Muscle layer of duodenum (tissue), 2 donors: Measurements from ENCODE around the gene REG3A.

ENCODE experiments used
- H3K27ac ChIP-seq: one replicate; pipeline ENCODE4 v1.7.0; 2013; ENCODE audit warnings: mild to moderate bottlenecking, low read length
- H3K27me3 ChIP-seq: one replicate; pipeline ENCODE4 v1.7.0; 2013; ENCODE audit warnings: low read depth, mild to moderate bottlenecking, control low read depth, low read length
- H3K36me3 ChIP-seq, 2 donors: one replicate each; pipeline ENCODE4 v1.7.0; 2013; ENCODE audit warnings: low read length in 2 of 2, control low read depth in 1 of 2, mild to moderate bottlenecking in 1 of 2; ENCODE audit not compliant: insufficient read depth in 2 of 2, control insufficient read depth in 1 of 2
- H3K4me1 ChIP-seq, 2 donors: one replicate each; pipeline ENCODE4 v1.7.0; 2013; ENCODE audit warnings: low read length in 2 of 2, mild to moderate bottlenecking in 2 of 2, control low read depth in 1 of 2, moderate library complexity in 1 of 2; ENCODE audit not compliant: insufficient read depth in 2 of 2, control insufficient read depth in 1 of 2
- H3K4me3 ChIP-seq, 2 donors: one replicate each; pipeline ENCODE4 v1.7.0; 2013; ENCODE audit warnings: low read length in 2 of 2, low read depth in 1 of 2, mild to moderate bottlenecking in 1 of 2
- H3K9me3 ChIP-seq, 2 donors: one replicate each; pipeline ENCODE4 v1.7.0; 2013; ENCODE audit warnings: low read length in 2 of 2, control low read depth in 1 of 2, mild to moderate bottlenecking in 1 of 2; ENCODE audit not compliant: control insufficient read depth in 1 of 2
- donor health status: healthy.

Gene REG3A

GRCh38 chr2:79159653-79160052, at the start of gene REG3A:
Gene REG3A, minus strand, starts transcription at chr2:79159753. Its CDS starts 348 bp downstream, at chr2:79159405.
- no peaks in the 10 kb centered on the region for H3K9me3 ChIP-seq
- H3K27ac ChIP-seq, result no peak within 1 kb of the TSS
- H3K27me3 ChIP-seq, result no peaks in the 10 kb centered on the region
- H3K4me3 ChIP-seq, result no peak within 1 kb of the TSS
- H3K36me3 ChIP-seq, result no peaks in the 10 kb centered on the region
- H3K4me1 ChIP-seq, result no peaks in the 10 kb centered on the region

DNA sequence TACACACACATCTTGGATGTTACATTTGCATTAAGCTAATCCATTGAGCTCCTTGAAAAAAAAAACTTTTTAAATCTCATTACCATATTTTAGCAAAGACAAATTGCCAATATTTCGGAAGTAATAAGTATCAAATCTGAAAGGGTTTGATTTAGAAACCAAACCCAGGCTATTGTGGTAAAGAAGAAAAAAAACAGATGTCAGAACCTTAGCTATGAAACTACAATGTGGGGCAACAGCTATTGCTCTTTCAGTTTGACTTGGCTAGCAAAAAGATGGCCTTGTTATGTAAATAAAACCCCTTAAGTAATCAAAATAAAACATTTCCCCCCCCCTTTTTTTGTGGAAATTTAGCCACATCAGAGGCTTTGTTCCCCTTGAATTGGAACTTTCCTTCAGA, 41.2 kb upstream of the REG3A start:
- Histone ChIP-seq H3K9me3 (no peaks in the 10 kb centered on the region), H3K4me3 (no peak overlapping the region), H3K4me1 (no peaks in the 10 kb centered on the region), H3K27me3 (no peaks in the 10 kb centered on the region), H3K27ac (no peak overlapping the region), H3K36me3 (no peaks in the 10 kb centered on the region)

DNA sequence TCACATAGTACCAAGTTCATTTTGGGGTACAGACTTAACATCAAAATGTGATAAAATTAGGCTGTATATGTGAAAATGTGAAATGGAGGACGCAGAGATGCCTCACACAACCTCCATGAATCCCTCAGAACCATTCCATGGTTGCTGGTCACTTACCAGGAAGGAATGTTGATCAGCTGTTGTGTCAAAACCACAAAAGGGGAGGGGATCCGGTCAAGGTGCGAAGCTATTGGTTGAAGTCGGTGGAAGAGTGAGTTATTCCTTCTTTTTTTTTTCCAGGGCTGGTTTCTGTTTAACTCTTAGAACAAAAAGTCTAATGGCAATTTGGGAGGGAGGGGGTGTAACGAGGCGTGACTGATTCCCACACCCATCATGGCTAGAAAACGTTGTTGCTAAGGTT, 32.3 kb upstream of the REG3A start:
- H3K4me3 ChIP-seq, result no peak overlapping the region
- no peak overlapping the region for H3K27ac ChIP-seq
- no peaks in the 10 kb centered on the region for H3K36me3 ChIP-seq
- H3K9me3 ChIP-seq, result no peaks in the 10 kb centered on the region
- no peaks in the 10 kb centered on the region for H3K4me1 ChIP-seq
- H3K27me3 ChIP-seq, result no peaks in the 10 kb centered on the region

DNA sequence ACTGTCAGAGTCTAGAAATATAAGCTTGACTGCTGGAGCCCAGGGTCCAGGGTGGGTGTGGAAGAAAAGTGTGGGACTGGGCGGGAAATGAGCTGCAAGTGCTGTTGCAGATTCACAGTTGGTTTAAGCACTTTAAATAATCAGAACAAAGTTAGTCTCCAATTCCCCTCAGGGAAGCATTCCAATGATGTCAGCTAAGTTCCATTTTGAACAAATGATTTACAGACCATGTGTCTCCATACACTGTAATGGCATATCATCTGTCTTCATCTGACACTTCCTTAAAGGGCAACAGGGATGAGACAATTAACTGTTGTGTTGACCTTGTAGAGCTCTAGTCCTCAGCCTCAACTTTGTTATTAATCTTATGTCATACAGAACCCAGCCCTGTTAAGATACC, 31.5 kb upstream of the REG3A start:
- Histone ChIP-seq H3K9me3 (no peaks in the 10 kb centered on the region), H3K27ac (no peak overlapping the region), H3K36me3 (no peaks in the 10 kb centered on the region), H3K4me1 (no peaks in the 10 kb centered on the region), H3K4me3 (no peak overlapping the region), H3K27me3 (no peaks in the 10 kb centered on the region)

- H3K9me3 ChIP-seq, result no peaks in the 10 kb centered on the region
- H3K27ac ChIP-seq, result no peak overlapping the region
- no peaks in the 10 kb centered on the region for H3K4me1 ChIP-seq
- no peaks in the 10 kb centered on the region for H3K36me3 ChIP-seq
- H3K27me3 ChIP-seq, result no peaks in the 10 kb centered on the region
- no peak overlapping the region for H3K4me3 ChIP-seq
These were observed 29.9 kb upstream of the REG3A start for GRCh38 chr2:79189465-79189864.

GRCh38 chr2:79181617-79182016, 22.1 kb upstream of the REG3A start:
- Histone ChIP-seq H3K4me3 (no peak overlapping the region), H3K27me3 (no peaks in the 10 kb centered on the region), H3K27ac (no peak overlapping the region), H3K4me1 (no peaks in the 10 kb centered on the region), H3K36me3 (no peaks in the 10 kb centered on the region), H3K9me3 (peaks cover 0 to 7% of the 10 kb centered on the region in 2 donors)

GRCh38 chr2:79180092-79180491, 20.5 kb upstream of the REG3A start:
- H3K4me3 ChIP-seq, result no peak overlapping the region
- no peaks in the 10 kb centered on the region for H3K27me3 ChIP-seq
- peaks cover 0 to 7% of the 10 kb centered on the region in 2 donors for H3K9me3 ChIP-seq
- H3K36me3 ChIP-seq, result no peaks in the 10 kb centered on the region
- H3K27ac ChIP-seq, result no peak overlapping the region
- H3K4me1 ChIP-seq, result no peaks in the 10 kb centered on the region

DNA sequence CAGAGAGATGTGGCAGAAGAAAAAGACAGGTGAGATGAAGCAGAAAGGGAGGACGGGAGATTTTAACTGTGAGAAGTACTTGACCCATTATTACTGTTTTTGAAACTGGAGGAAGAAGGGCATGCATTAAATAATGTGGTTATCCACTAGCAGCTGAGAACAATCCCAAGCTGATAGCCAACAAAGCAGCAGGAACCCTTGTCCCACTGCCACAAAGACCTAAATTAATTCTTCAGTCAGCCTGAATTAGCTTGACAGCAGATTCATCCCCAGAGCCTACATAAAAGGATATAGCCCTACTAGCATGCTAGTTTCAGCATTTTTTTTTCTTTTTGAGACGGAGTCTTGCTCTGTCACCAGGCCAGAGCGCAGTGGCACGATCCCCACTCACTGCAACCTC, 19.5 kb upstream of the REG3A start:
- Histone ChIP-seq H3K27me3 (no peaks in the 10 kb centered on the region), H3K36me3 (no peaks in the 10 kb centered on the region), H3K4me1 (no peaks in the 10 kb centered on the region), H3K4me3 (no peak overlapping the region), H3K9me3 (peaks cover 0 to 7% of the 10 kb centered on the region in 2 donors), H3K27ac (no peak overlapping the region)

DNA sequence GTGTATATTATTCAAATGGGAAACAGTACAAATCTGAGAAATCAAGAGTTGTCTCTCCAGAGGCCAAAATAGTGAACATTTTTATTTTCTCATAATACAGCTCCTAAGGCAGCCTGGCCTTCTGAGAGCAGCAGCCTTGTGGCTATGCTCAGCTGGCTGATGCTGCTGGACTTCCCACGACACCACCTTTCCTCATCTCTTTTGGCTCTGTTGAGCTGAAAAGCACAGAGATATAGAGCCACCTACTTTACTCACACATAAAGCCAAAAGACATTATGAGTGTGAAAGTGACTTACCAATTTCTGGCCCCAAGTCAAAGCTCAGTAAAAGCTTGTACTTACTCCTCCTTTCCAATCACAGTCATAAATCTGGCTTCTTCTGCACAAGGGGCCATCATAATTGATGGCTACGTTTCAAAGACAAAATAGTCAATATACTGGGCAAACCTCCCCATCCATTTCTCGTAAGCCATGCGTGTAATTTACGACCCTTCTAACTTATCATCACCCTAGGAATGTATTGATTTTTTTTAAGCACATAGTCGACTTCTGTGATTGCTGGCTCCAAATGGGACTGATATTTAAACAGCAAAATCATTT, 18.6 kb upstream of the REG3A start:
- H3K9me3 ChIP-seq, result peaks cover 0 to 7% of the 10 kb centered on the region in 2 donors
- H3K4me1 ChIP-seq, result no peaks in the 10 kb centered on the region
- H3K36me3 ChIP-seq, result no peaks in the 10 kb centered on the region
- H3K27ac ChIP-seq, result no peak overlapping the region
- H3K27me3 ChIP-seq, result no peaks in the 10 kb centered on the region
- no peak overlapping the region for H3K4me3 ChIP-seq

DNA sequence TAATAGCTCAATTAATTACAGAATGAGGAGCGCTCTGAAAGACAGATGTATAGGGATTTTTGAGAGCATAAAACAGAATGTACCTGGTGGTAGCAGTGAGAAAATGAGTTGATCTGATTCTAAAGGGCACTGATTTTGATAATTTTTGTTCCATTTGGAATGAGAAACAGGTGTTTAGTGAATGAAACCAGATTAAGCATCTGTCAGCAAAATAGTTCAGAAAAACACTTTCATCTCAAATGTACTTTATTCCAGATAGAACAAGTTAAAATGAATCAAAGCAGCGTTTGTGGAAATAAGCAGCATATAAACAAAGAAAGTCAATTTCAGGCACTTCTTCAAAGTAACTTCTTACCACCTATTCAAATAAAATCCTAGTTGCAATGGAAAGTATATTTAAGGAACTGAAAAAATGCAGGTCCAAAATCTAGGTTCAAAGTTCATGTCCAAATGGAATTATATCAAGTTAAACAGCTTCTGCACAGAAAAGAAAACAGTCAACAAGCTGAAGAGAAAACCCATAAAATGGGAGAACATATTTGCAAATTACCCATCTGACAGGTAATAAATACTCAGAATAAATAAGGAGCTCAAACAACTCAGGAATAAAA, 11.9 kb upstream of the REG3A start:
- Histone ChIP-seq H3K27me3 (no peaks in the 10 kb centered on the region), H3K4me1 (no peaks in the 10 kb centered on the region), H3K4me3 (no peak overlapping the region), H3K36me3 (no peaks in the 10 kb centered on the region), H3K9me3 (peaks cover 0 to 2% of the 10 kb centered on the region in 2 donors), H3K27ac (no peak overlapping the region)

- no peaks in the 10 kb centered on the region for H3K4me1 ChIP-seq
- no peaks in the 10 kb centered on the region for H3K27me3 ChIP-seq
- no peak overlapping the region for H3K4me3 ChIP-seq
- no peaks in the 10 kb centered on the region for H3K9me3 ChIP-seq
- H3K27ac ChIP-seq, result no peak overlapping the region
- H3K36me3 ChIP-seq, result no peaks in the 10 kb centered on the region
These were observed 3.2 kb upstream of the REG3A start for GRCh38 chr2:79162801-79163200.

DNA sequence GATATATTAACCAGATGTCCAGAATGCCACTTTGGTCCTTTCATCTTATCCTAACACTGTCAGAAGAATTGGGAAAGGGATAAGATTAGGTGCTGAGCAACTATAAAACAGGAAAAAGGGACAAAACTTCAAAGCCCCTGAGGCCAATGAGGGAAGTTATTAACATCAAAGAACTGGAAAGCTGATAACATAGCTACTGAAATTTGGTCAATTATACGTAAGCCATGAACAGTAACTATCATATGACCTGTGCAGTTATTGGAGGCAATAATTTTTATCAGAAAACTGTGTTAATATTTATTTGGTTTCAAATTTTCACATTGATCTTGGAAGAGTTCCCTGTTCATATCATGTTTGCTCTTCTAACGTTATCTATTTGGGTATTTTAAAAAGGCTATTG, 2.6 kb upstream of the REG3A start:
- Histone ChIP-seq H3K4me1 (no peaks in the 10 kb centered on the region), H3K36me3 (no peaks in the 10 kb centered on the region), H3K27ac (no peak overlapping the region), H3K4me3 (no peak overlapping the region), H3K9me3 (no peaks in the 10 kb centered on the region), H3K27me3 (no peaks in the 10 kb centered on the region)
